ENCODE data around the gene PTPRD. TPM values are rescaled to one million over a fixed set of nuclear protein-coding genes. Genes with fewer than 3 reads are reported as not detected.
A peak's percentile ranks its signal among the peaks of the same experiment; 100 is the strongest.

PTPRD gene
- total RNA-seq, 1 experiment from 2014 or later, result 1.8 TPM

DNA sequence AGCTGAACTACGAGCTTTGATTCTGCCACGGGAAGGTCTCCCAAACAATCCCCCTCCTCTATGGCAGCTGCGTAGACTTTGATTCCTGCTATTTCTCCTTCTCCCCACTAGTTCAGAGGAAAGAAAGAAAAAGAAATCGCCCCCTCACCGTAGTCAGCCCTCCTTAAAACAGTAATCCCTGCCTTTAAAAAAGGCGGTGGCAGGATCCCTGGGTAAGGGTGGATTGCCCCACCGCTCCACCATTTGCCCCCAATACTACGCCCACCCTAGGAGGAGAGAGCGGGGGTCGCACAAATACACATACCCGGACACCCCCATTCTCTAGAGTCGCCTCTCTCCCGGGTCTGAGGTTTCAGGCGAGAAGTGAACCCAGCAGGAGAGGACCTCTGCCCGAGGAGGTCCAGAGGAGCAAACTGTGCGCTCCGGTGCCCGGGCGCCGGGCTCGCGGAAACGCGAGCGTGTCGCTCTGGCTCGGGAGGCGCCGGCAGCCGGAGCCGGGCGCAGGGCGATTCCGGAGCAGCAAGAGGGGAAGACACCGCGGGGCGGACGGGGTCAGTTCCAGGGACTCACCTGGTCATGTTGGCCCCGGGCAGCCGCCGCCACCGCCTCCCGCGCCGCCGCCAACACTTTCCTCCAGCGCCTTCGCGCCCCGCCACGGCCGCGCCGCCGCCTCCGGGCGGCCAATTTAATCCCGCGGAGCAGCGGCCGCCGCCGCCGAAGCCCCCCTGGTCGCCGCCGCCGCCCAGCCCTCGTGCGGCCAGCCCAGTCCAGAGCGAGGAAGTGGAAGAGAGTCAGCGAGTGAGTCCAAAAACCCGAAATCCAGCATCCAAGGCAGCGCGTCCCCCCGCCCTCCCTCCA, 1755.5 kb downstream of the PTPRD start:
- CTCF ChIA-PET, result no interaction called here
- Mint-ChIP-seq H3K36me3 (ENCODE audit: insufficient read depth, unreplicated experiment) (no peaks in the 10 kb centered on the region), H3K27ac (ENCODE audit: unreplicated experiment) (no peak overlapping the region), H3K27me3 (ENCODE audit: unreplicated experiment) (peaks cover 37% of the 10 kb centered on the region), H3K9me3 (ENCODE audit: low read depth, unreplicated experiment) (no peaks in the 10 kb centered on the region), H3K4me3 (ENCODE audit: low read depth, unreplicated experiment) (peak overlapping the region; percentile 67), H3K4me1 (ENCODE audit: low read depth, unreplicated experiment) (no peaks in the 10 kb centered on the region)
- peak; percentile 4 for DNase-seq
- no peak for TF ChIP-seq CTCF (IDR thresholded peaks at IDR 0.05; ENCODE audit: unreplicated experiment)
- BruUV-seq (replicated peaks), result no TSS peak
- intact Hi-C loops (cut with micrococcal nuclease; ENCODE audit: unreplicated experiment), result no loop called here

DNA sequence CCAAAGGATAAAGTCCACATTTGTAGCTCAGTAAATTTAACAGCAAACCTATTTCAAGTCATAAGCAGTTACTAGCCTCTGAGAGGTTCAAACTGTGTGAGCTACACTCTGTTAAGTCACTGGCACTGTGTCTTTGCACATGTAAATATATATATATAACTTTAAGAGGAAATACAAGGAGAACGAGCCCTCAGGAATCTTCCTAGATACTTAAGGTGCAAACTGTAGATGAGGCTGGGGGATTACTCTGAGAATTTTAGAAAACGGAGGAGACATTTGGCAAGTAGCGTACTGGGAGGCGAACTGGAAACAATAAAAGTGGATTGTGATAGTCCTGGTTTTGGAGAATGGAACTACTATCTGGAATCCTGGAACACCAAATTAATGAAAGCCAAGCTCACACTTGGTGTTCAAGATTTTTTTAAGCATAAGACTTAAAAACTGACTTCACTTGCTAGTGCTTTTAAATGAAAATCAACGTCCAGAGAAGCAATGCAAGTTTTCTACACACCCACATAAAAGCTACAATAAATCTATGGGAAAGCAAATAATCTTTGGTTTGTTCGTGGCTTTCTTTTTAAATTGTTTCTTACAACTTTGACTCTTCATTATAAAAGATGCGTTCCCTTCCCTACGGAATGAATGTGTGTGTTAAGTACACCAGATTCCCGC, 1756.3 kb downstream of the PTPRD start:
- Mint-ChIP-seq H3K27me3 (ENCODE audit: unreplicated experiment) (peaks cover 37% of the 10 kb centered on the region), H3K36me3 (ENCODE audit: insufficient read depth, unreplicated experiment) (no peaks in the 10 kb centered on the region), H3K27ac (ENCODE audit: unreplicated experiment) (no peak overlapping the region), H3K9me3 (ENCODE audit: low read depth, unreplicated experiment) (no peaks in the 10 kb centered on the region), H3K4me3 (ENCODE audit: low read depth, unreplicated experiment) (peak overlapping the region; percentile 67), H3K4me1 (ENCODE audit: low read depth, unreplicated experiment) (no peaks in the 10 kb centered on the region)
- TF ChIP-seq CTCF (IDR thresholded peaks at IDR 0.05; ENCODE audit: unreplicated experiment), result no peak
- no TSS peak for BruUV-seq (replicated peaks)
- no peak for DNase-seq
- CTCF ChIA-PET, result no interaction called here
- intact Hi-C loops (cut with micrococcal nuclease; ENCODE audit: unreplicated experiment), result no loop called here

DNA sequence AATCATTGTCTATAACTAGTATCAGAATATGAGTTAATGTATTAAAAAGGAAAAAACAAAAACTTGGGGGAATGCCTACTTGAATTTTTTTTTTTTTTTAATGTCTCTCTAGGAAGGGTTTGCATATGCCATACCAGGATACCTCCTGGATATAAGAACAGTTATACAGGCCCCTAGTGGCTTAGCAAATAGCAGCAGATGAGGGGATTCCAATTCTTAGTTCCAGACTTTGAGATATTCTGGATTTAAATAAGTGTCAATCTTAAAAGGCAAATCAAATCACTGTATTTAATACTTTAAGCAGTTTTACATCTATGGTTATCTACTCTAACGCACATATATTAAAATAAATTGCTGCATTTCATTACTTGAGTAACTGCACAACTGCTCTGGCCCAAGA, 1757.8 kb downstream of the PTPRD start:
- no peak for DNase-seq
- H3K27ac Mint-ChIP-seq (ENCODE audit: unreplicated experiment), result no peak overlapping the region
- peaks cover 33% of the 10 kb centered on the region for H3K27me3 Mint-ChIP-seq (ENCODE audit: unreplicated experiment)
- no TSS peak for BruUV-seq (replicated peaks)
- intact Hi-C loops (cut with micrococcal nuclease; ENCODE audit: unreplicated experiment), result no loop called here
- no peaks in the 10 kb centered on the region for H3K36me3 Mint-ChIP-seq (ENCODE audit: insufficient read depth, unreplicated experiment)
- no peaks in the 10 kb centered on the region for H3K4me1 Mint-ChIP-seq (ENCODE audit: low read depth, unreplicated experiment)
- CTCF ChIA-PET, result no interaction called here
- no peak for TF ChIP-seq CTCF (IDR thresholded peaks at IDR 0.05; ENCODE audit: unreplicated experiment)
- H3K9me3 Mint-ChIP-seq (ENCODE audit: low read depth, unreplicated experiment), result no peaks in the 10 kb centered on the region
- H3K4me3 Mint-ChIP-seq (ENCODE audit: low read depth, unreplicated experiment), result no peak overlapping the region

GRCh38 chr9:8852301-8852864, 1760.4 kb downstream of the PTPRD start:
- no peaks in the 10 kb centered on the region for H3K4me1 Mint-ChIP-seq (ENCODE audit: low read depth, unreplicated experiment)
- no peak overlapping the region for H3K4me3 Mint-ChIP-seq (ENCODE audit: low read depth, unreplicated experiment)
- no peak for DNase-seq
- H3K27ac Mint-ChIP-seq (ENCODE audit: unreplicated experiment), result no peak overlapping the region
- CTCF ChIA-PET, result no interaction called here
- no TSS peak for BruUV-seq (replicated peaks)
- peaks cover 4% of the 10 kb centered on the region for H3K9me3 Mint-ChIP-seq (ENCODE audit: low read depth, unreplicated experiment)
- intact Hi-C loops (cut with micrococcal nuclease; ENCODE audit: unreplicated experiment), result no loop called here
- peaks cover 14% of the 10 kb centered on the region for H3K27me3 Mint-ChIP-seq (ENCODE audit: unreplicated experiment)
- H3K36me3 Mint-ChIP-seq (ENCODE audit: insufficient read depth, unreplicated experiment), result no peaks in the 10 kb centered on the region
- no peak for TF ChIP-seq CTCF (IDR thresholded peaks at IDR 0.05; ENCODE audit: unreplicated experiment)

Data from Calu3 (cell line).